Activated naive CD8-positive, alpha-beta T cell (primary cell): Measurements from ENCODE around the gene ARL6.

Experiments used
- H3K27ac Mint-ChIP-seq: one replicate; pipeline ENCODE4 v1.8.0; 2021; ENCODE audit warnings: mixed read lengths
- H3K27me3 Mint-ChIP-seq: one replicate; pipeline ENCODE4 v1.8.0; 2021; ENCODE audit warnings: mixed read lengths
- H3K36me3 Mint-ChIP-seq: one replicate; pipeline ENCODE4 v1.8.0; 2021; ENCODE audit warnings: mixed read lengths
- H3K4me1 Mint-ChIP-seq: one replicate; pipeline ENCODE4 v1.8.0; 2021; ENCODE audit warnings: low read depth, mixed read lengths
- H3K4me3 Mint-ChIP-seq: one replicate; pipeline ENCODE4 v1.8.0; 2021; ENCODE audit warnings: mild to moderate bottlenecking, mixed read lengths
- H3K9me3 Mint-ChIP-seq: one replicate; pipeline ENCODE4 v1.8.0; 2021; ENCODE audit warnings: low read depth, mixed read lengths

ARL6 gene

GRCh38 chr3:97764407-97765238, at the start of gene ARL6:
Gene ARL6, plus strand, starts transcription at chr3:97764758. Its CDS starts 3,350 bp downstream, at chr3:97768108.
- Mint-ChIP-seq H3K36me3 (peaks cover 2% of the 10 kb centered on the region), H3K4me3 (peak within 1 kb of the TSS; percentile 98), H3K27ac (peak within 1 kb of the TSS; percentile 92), H3K4me1 (peaks cover 30% of the 10 kb centered on the region), H3K9me3 (no peaks in the 10 kb centered on the region), H3K27me3 (no peaks in the 10 kb centered on the region)

GRCh38 chr3:97719156-97719821, 45.3 kb upstream of the ARL6 start:
- peaks cover 3% of the 10 kb centered on the region for H3K27me3 Mint-ChIP-seq
- no peaks in the 10 kb centered on the region for H3K9me3 Mint-ChIP-seq
- no peaks in the 10 kb centered on the region for H3K4me1 Mint-ChIP-seq
- H3K4me3 Mint-ChIP-seq = peak overlapping the region; percentile 10
- no peaks in the 10 kb centered on the region for H3K36me3 Mint-ChIP-seq
- no peak overlapping the region for H3K27ac Mint-ChIP-seq

GRCh38 chr3:97720417-97720816, 44.1 kb upstream of the ARL6 start:
- H3K36me3 Mint-ChIP-seq = no peaks in the 10 kb centered on the region
- H3K27me3 Mint-ChIP-seq = peaks cover 3% of the 10 kb centered on the region
- H3K9me3 Mint-ChIP-seq = no peaks in the 10 kb centered on the region
- H3K27ac Mint-ChIP-seq = no peak overlapping the region
- no peak overlapping the region for H3K4me3 Mint-ChIP-seq
- no peaks in the 10 kb centered on the region for H3K4me1 Mint-ChIP-seq

GRCh38 chr3:97721446-97721845, 43.1 kb upstream of the ARL6 start:
- Mint-ChIP-seq H3K27me3 (no peaks in the 10 kb centered on the region), H3K27ac (no peak overlapping the region), H3K4me1 (no peaks in the 10 kb centered on the region), H3K4me3 (no peak overlapping the region), H3K9me3 (no peaks in the 10 kb centered on the region), H3K36me3 (no peaks in the 10 kb centered on the region)

GRCh38 chr3:97736928-97737327, 27.6 kb upstream of the ARL6 start:
- Mint-ChIP-seq H3K36me3 (no peaks in the 10 kb centered on the region), H3K4me3 (no peak overlapping the region), H3K27ac (no peak overlapping the region), H3K27me3 (peaks cover 8% of the 10 kb centered on the region), H3K9me3 (no peaks in the 10 kb centered on the region), H3K4me1 (no peaks in the 10 kb centered on the region)

- H3K4me3 Mint-ChIP-seq = no peak overlapping the region
- no peaks in the 10 kb centered on the region for H3K36me3 Mint-ChIP-seq
- H3K27ac Mint-ChIP-seq = no peak overlapping the region
- peaks cover 6% of the 10 kb centered on the region for H3K27me3 Mint-ChIP-seq
- H3K9me3 Mint-ChIP-seq = no peaks in the 10 kb centered on the region
- no peaks in the 10 kb centered on the region for H3K4me1 Mint-ChIP-seq
These were observed 25.8 kb upstream of the ARL6 start for GRCh38 chr3:97738761-97739160.

GRCh38 chr3:97742036-97742435, 22.5 kb upstream of the ARL6 start:
- Mint-ChIP-seq H3K27ac (no peak overlapping the region), H3K4me3 (no peak overlapping the region), H3K4me1 (no peaks in the 10 kb centered on the region), H3K27me3 (peaks cover 5% of the 10 kb centered on the region), H3K9me3 (no peaks in the 10 kb centered on the region), H3K36me3 (no peaks in the 10 kb centered on the region)

GRCh38 chr3:97744289-97744688, 20.3 kb upstream of the ARL6 start:
- no peaks in the 10 kb centered on the region for H3K4me1 Mint-ChIP-seq
- H3K27me3 Mint-ChIP-seq = peaks cover 3% of the 10 kb centered on the region
- no peaks in the 10 kb centered on the region for H3K9me3 Mint-ChIP-seq
- H3K36me3 Mint-ChIP-seq = no peaks in the 10 kb centered on the region
- no peak overlapping the region for H3K27ac Mint-ChIP-seq
- H3K4me3 Mint-ChIP-seq = no peak overlapping the region

GRCh38 chr3:97763586-97764406, 762 bp upstream of the ARL6 start:
- Mint-ChIP-seq H3K36me3 (no peaks in the 10 kb centered on the region), H3K9me3 (no peaks in the 10 kb centered on the region), H3K4me3 (peak overlapping the region; percentile 98), H3K4me1 (peaks cover 30% of the 10 kb centered on the region), H3K27ac (peak overlapping the region; percentile 92), H3K27me3 (peaks cover 2% of the 10 kb centered on the region)

GRCh38 chr3:97765336-97765735, 778 bp downstream of the ARL6 start:
- no peak overlapping the region for H3K27ac Mint-ChIP-seq
- H3K36me3 Mint-ChIP-seq = peaks cover 7% of the 10 kb centered on the region

GRCh38 chr3:97772926-97773325, 8.4 kb downstream of the ARL6 start:
- H3K4me3 Mint-ChIP-seq = no peak overlapping the region
- no peaks in the 10 kb centered on the region for H3K4me1 Mint-ChIP-seq
- H3K36me3 Mint-ChIP-seq = peaks cover 40% of the 10 kb centered on the region
- H3K27me3 Mint-ChIP-seq = no peaks in the 10 kb centered on the region
- H3K9me3 Mint-ChIP-seq = no peaks in the 10 kb centered on the region
- H3K27ac Mint-ChIP-seq = no peak overlapping the region

More at GRCh38 chr3:97765336-97765735, 778 bp downstream of the ARL6 start:
- Mint-ChIP-seq H3K4me1 (peaks cover 30% of the 10 kb centered on the region), H3K4me3 (peak overlapping the region; percentile 98), H3K9me3 (no peaks in the 10 kb centered on the region), H3K27me3 (no peaks in the 10 kb centered on the region)

- Mint-ChIP-seq H3K4me3 (no peak overlapping the region), H3K9me3 (no peaks in the 10 kb centered on the region), H3K27me3 (no peaks in the 10 kb centered on the region), H3K27ac (no peak overlapping the region), H3K36me3 (peaks cover 19% of the 10 kb centered on the region), H3K4me1 (no peaks in the 10 kb centered on the region)
These were observed 13.6 kb downstream of the ARL6 start for GRCh38 chr3:97778152-97778551.

GRCh38 chr3:97793420-97794019, 29.0 kb downstream of the ARL6 start:
- Mint-ChIP-seq H3K27me3 (no peaks in the 10 kb centered on the region), H3K9me3 (no peaks in the 10 kb centered on the region), H3K27ac (no peak overlapping the region), H3K4me3 (no peak overlapping the region), H3K4me1 (no peaks in the 10 kb centered on the region), H3K36me3 (no peaks in the 10 kb centered on the region)

- H3K4me1 Mint-ChIP-seq = no peaks in the 10 kb centered on the region
- peaks cover under 1% of the 10 kb centered on the region for H3K36me3 Mint-ChIP-seq
- H3K27me3 Mint-ChIP-seq = no peaks in the 10 kb centered on the region
- H3K4me3 Mint-ChIP-seq = no peak overlapping the region
- H3K27ac Mint-ChIP-seq = no peak overlapping the region
- no peaks in the 10 kb centered on the region for H3K9me3 Mint-ChIP-seq
These were observed 31.4 kb downstream of the ARL6 start for GRCh38 chr3:97795951-97796350.
